ENCODE measurements around the gene NSMCE1. TPM values are rescaled to one million over a fixed set of nuclear protein-coding genes. Genes with fewer than 3 reads are reported as not detected.

Gene NSMCE1
- total RNA-seq, 4 donors from 2014 or later = 3.2 to 43.6 (median 35.6) TPM

DNA sequence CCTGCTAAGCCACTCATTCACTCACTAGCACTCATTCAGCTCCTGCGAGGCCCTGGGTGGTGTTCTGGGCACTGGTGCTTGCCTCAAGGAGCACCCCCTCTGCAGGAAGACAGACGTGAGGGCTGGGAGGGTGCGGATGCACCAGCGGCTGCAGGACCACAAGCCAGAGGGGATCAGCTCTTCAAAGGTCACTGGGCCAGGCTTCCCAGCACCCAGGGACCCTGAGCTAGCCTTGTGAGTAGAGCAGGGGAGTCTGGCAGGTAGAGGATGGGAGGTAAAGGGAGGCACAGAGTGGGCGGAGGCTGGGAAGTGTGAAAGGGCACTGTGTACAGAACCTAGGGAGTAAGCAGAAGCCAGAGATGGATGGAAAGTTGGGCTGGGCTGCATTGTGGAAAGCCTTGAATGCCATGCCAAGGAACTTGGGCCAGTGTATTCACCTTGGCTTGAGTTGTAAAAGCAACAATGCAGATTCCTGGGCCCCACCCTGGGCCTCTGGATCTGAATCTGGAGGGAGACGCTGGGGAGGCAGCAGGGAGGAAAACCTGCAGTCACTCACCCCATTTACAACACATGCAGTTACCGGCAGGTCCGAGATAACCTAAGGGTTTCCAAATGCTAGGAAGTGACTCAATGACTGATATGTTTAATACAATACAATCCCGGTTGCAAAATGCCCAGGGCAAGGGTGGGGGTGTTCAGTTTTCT is 46.9 kb upstream of the NSMCE1 start:
- DNase-seq = peak; percentile 65 to 78
- H3K9me3 ChIP-seq = no peaks in the 10 kb centered on the region
- intact Hi-C loops (cut with DNase I; ENCODE audit: low total_unique reads) = no loop called here
- peak overlapping the region; percentile 63 to 65 for H3K4me3 ChIP-seq
- TF ChIP-seq, protein P1, sequence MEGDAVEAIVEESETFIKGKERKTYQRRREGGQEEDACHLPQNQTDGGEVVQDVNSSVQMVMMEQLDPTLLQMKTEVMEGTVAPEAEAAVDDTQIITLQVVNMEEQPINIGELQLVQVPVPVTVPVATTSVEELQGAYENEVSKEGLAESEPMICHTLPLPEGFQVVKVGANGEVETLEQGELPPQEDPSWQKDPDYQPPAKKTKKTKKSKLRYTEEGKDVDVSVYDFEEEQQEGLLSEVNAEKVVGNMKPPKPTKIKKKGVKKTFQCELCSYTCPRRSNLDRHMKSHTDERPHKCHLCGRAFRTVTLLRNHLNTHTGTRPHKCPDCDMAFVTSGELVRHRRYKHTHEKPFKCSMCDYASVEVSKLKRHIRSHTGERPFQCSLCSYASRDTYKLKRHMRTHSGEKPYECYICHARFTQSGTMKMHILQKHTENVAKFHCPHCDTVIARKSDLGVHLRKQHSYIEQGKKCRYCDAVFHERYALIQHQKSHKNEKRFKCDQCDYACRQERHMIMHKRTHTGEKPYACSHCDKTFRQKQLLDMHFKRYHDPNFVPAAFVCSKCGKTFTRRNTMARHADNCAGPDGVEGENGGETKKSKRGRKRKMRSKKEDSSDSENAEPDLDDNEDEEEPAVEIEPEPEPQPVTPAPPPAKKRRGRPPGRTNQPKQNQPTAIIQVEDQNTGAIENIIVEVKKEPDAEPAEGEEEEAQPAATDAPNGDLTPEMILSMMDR (IDR thresholded peaks at IDR 0.05) = no peak
- peak; percentile 20 to 34 for TF ChIP-seq POLR2A (IDR thresholded peaks at IDR 0.05)
- peaks cover 0 to 18% of the 10 kb centered on the region in 2 donors for H3K4me1 ChIP-seq
- no peaks in the 10 kb centered on the region for H3K27me3 ChIP-seq
- peak overlapping the region; percentile 94 to 96 for H3K27ac ChIP-seq
- no peaks in the 10 kb centered on the region for H3K36me3 ChIP-seq

DNA sequence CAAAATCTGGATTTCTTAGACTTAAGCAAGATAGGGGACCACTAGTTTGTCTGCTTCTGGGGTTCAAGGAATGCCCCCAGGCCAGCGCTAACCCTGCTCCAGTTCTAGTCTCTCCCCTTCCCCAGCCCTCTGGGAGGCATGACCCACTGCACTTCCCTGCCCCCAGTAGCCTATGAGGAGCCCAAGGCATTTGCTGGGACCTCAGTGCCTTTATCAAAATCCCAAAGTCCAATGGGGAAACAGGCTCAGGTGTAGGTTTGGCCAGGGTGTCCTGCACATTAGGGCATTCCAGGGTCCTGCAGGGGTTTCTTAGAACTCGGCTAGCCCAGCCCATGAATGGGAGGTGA is 46.4 kb upstream of the NSMCE1 start:
- DNase-seq = no peak
- peak overlapping the region; percentile 63 to 65 for H3K4me3 ChIP-seq
- no peaks in the 10 kb centered on the region for H3K36me3 ChIP-seq
- intact Hi-C loops (cut with DNase I; ENCODE audit: low total_unique reads) = no loop called here
- TF ChIP-seq, protein P1 (IDR thresholded peaks at IDR 0.05) = no peak
- TF ChIP-seq POLR2A (IDR thresholded peaks at IDR 0.05) = no peak
- H3K27me3 ChIP-seq = no peaks in the 10 kb centered on the region
- H3K4me1 ChIP-seq = peaks cover 0 to 14% of the 10 kb centered on the region in 2 donors
- no peaks in the 10 kb centered on the region for H3K9me3 ChIP-seq
- H3K27ac ChIP-seq = peak overlapping the region; percentile 94 to 96

DNA sequence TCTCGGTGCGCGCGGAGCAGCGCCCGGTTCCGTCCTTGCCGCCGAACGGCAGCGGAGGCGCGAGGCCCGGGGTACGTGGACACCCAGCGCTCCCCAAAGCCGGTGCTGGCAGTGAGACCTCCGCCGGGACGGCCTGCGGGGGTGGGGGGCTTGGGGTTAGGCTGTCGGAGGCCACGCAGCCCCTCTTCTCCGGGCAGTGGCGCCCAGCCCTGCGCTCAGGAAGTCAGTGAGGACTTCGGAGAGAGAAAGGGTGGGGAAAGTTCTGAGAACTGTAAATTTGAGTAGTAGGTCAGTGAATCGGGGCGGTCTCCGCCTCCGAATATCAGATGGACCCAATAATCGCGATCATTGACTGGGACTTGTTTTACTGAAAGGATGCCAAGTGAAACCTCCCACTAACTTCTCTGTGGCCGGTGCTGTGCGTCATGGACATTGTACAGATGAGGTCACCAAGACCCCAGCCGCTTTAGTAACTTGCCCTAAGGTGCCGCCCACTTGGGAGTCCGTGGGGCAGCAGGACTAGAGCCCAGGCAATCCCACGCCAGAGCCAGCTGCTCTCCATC is 45.7 kb upstream of the NSMCE1 start:
- Histone ChIP-seq H3K4me3 (peak overlapping the region; percentile 63 to 65), H3K4me1 (peaks cover 0 to 8% of the 10 kb centered on the region in 2 donors), H3K9me3 (no peaks in the 10 kb centered on the region), H3K27ac (peak overlapping the region; percentile 94 to 96), H3K27me3 (no peaks in the 10 kb centered on the region), H3K36me3 (no peaks in the 10 kb centered on the region)
- intact Hi-C loops (cut with DNase I; ENCODE audit: low total_unique reads) = no loop called here
- DNase-seq = peak; percentile 62 to 76
- TF ChIP-seq, protein P1 (IDR thresholded peaks at IDR 0.05) = peak in 1 of 4 experiments; percentile 7
- peak; percentile 9 to 35 for TF ChIP-seq POLR2A (IDR thresholded peaks at IDR 0.05)

DNA sequence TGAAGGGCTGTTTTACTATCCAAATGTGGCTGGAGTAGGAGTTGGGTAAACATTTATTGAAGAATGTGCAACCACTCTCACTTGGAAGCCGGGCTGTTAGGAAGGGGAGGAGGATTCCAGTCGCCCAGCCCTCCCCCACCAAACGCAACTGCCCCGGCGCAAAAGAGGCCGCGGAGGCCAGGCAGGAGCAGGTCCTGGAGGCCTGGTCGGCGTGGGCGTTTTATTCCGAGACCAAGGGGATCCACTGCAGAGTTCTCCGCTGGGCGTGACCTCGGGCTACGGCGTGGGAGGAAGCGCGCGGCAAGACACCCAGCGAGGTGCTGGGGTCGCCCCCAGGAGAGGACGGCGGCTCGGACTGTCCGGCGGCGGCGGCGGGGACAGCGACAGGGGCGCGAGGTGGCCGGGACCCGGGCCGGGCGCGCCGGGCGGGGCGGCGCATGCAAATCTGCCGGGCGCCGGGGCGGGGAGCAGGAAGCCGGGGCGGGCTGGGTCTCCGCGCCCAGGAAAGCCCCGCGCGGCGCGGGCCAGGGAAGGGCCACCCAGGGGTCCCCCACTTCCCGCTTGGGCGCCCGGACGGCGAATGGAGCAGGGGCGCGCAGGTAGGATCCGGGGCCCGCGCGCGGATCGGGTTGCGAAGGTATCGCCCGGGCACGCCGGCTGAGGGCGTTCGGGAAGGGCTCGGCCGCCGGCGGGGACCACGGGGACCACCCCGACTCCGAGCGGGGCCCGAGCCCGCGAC is 45.0 kb upstream of the NSMCE1 start, which contains the start of gene IL4R:
Gene IL4R (plus strand): TSS at position 553 of the 739 bp plus-strand sequence. CDS start 26,230 bp downstream, outside the sequence.
- Histone ChIP-seq H3K9me3 (no peaks in the 10 kb centered on the region), H3K4me3 (peak within 1 kb of the TSS; percentile 63 to 65), H3K36me3 (no peaks in the 10 kb centered on the region), H3K27me3 (no peaks in the 10 kb centered on the region), H3K27ac (peak within 1 kb of the TSS; percentile 94 to 96), H3K4me1 (peaks cover 0 to 8% of the 10 kb centered on the region in 2 donors)
- intact Hi-C loops (cut with DNase I; ENCODE audit: low total_unique reads) = no loop called here
- peak; percentile 74 to 75 for DNase-seq
- TF ChIP-seq, protein P1 (IDR thresholded peaks at IDR 0.05) = peak in 2 of 4 experiments; percentile 6 to 21
- peak; percentile 7 to 53 for TF ChIP-seq POLR2A (IDR thresholded peaks at IDR 0.05)
